Lung (tissue), 12 donors: ENCODE results near the gene PPP2R2C. TPM values are rescaled to one million over a fixed set of nuclear protein-coding genes. Genes with fewer than 3 reads are reported as not detected.

Source experiments
- ATAC-seq: fragments of 200-7000 bp; cut with Tn5 transposase; one replicate; pipeline ENCODE4 v1.9.1; 2020; ENCODE audit warnings: moderate number of reproducible peaks; ENCODE audit not compliant: insufficient read depth, low FRiP score
- DNase-seq, 3 donors: peaks; one replicate each; pipeline ENCODE4 v3.0.0-alpha.2; 2013 to 2017
- H3K27ac ChIP-seq, 2 donors: one replicate each; pipeline ENCODE4 v1.5.1; 2013; ENCODE audit warnings: mild to moderate bottlenecking in 2 of 2, moderate library complexity in 2 of 2, control low read depth in 1 of 2, inconsistent platforms in 1 of 2, low read depth in 1 of 2, low read length in 1 of 2
- H3K27me3 ChIP-seq, 3 donors: one replicate each; pipeline ENCODE4 v1.5.1; 2013; ENCODE audit warnings: low read length in 2 of 3; ENCODE audit not compliant: control insufficient read depth in 3 of 3, insufficient read depth in 3 of 3
- H3K36me3 ChIP-seq, 4 donors: one replicate each; pipeline ENCODE4 v1.5.1; 2013; ENCODE audit warnings: low read length in 4 of 4, mild to moderate bottlenecking in 1 of 4, moderate library complexity in 1 of 4; ENCODE audit not compliant: control insufficient read depth in 4 of 4, insufficient read depth in 4 of 4
- H3K4me1 ChIP-seq, 5 donors: one replicate each; pipeline ENCODE4 v1.5.1; 2013; ENCODE audit warnings: low read length in 5 of 5, mild to moderate bottlenecking in 2 of 5, moderate library complexity in 1 of 5; ENCODE audit not compliant: control insufficient read depth in 5 of 5, insufficient read depth in 5 of 5
- H3K4me3 ChIP-seq: one replicate; pipeline ENCODE4 v1.5.1; 2013; ENCODE audit warnings: mild to moderate bottlenecking, control low read depth, moderate library complexity
- H3K9ac ChIP-seq, 2 donors: one replicate each; pipeline ENCODE4 v1.5.1; 2013; ENCODE audit warnings: low read length in 2 of 2, control low read depth in 1 of 2; ENCODE audit not compliant: insufficient read depth in 1 of 2
- H3K9me3 ChIP-seq, 4 donors: one replicate each; pipeline ENCODE4 v1.5.1; 2013; ENCODE audit warnings: low read length in 3 of 4, mild to moderate bottlenecking in 1 of 4, moderate library complexity in 1 of 4; ENCODE audit not compliant: control insufficient read depth in 4 of 4, insufficient read depth in 3 of 4
- WGBS, 2 donors: extraction: QIAGEN DNeasy Blood & Tissue Kit; methylation state at CpG; one replicate each; pipeline ENCODE4 v1.1.7; 2013; 5-methylcytosine and 5-hydroxymethylcytosine counted together
- polyA plus RNA-seq, 2 donors: library from polyadenylated mRNA; stranded (reverse); fragments of 200-250 nt; gene quantifications; one replicate each; pipeline ENCODE4 v1.2.1, GENCODE V29; 2013
- total RNA-seq, 2 donors: library from RNA; depleted of rRNA in 1 of 2; stranded (reverse); fragments of >200 nt in 1 of 2; gene quantifications; one replicate each; pipeline ENCODE4 v1.2.1, GENCODE V29; 2014 to 2021
- TF ChIP-seq, protein P1 (sequence below): IDR thresholded peaks from 2 replicates; pipeline ENCODE4 v1.5.1; 2012; ENCODE audit warnings: mild to moderate bottlenecking; ENCODE audit errors: control extremely low read depth, extremely low read depth
- donor health status: control.
- donor health status: control.
- donor health status: Bipolar disorder and iron deficiency.
- donor health status: healthy.
- donor health status: DM: yes; HTN: yes; CAD: no.

PPP2R2C gene
- total and polyA plus RNA-seq, 4 donors: 0.03 to 0.57 (median 0.04) TPM

DNA sequence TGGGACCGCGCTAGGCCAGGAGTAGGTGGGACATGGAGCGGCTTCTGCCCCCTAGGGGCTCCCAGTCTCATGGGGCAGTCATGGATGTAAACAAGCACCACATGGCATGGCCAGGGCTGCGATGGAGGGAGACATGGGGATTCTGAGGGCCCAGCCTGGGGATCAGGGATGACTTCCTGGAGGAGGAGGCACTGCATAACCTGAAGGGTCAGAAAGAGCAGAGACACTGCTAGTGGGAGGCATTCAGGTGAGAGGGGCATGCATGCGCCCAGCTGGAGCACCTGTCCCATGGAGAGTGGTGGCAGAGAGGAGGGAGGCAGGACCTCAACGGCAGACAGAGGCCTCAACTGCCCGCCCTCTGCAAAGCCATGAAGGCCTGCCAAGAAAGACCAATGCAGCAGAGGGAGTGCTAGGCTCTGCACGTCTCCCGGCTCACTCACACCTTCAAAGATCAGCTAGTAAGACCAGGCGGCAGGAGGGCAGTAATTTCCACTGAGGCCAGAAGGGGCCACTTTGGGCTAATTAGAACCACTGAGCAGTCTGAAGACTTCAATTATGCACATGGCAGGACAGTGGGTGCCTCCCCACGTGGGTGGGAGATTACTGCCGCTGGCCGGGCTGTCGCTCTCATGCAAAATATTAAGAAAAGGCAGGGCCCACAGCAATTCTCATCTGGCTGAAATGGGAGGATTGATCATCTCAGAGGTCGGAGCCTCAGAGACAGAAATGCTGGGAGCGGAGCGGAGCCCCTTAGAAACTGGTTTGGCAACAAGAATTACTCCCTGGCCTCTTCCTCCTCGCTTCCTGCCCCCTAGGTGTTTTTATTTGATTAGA, 69.6 kb downstream of the PPP2R2C start:
- peaks cover 5 to 60% (median 20%) of the 10 kb centered on the region in 3 donors for H3K27me3 ChIP-seq
- H3K9me3 ChIP-seq: peaks cover 0 to 5% (median 0%) of the 10 kb centered on the region in 4 donors
- TF ChIP-seq, protein P1, sequence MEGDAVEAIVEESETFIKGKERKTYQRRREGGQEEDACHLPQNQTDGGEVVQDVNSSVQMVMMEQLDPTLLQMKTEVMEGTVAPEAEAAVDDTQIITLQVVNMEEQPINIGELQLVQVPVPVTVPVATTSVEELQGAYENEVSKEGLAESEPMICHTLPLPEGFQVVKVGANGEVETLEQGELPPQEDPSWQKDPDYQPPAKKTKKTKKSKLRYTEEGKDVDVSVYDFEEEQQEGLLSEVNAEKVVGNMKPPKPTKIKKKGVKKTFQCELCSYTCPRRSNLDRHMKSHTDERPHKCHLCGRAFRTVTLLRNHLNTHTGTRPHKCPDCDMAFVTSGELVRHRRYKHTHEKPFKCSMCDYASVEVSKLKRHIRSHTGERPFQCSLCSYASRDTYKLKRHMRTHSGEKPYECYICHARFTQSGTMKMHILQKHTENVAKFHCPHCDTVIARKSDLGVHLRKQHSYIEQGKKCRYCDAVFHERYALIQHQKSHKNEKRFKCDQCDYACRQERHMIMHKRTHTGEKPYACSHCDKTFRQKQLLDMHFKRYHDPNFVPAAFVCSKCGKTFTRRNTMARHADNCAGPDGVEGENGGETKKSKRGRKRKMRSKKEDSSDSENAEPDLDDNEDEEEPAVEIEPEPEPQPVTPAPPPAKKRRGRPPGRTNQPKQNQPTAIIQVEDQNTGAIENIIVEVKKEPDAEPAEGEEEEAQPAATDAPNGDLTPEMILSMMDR: no peak
- ATAC-seq (no peak), DNase-seq (peak in 2 of 3 donors; percentile 2 to 13)
- WGBS, 2 donors: 32 to 37% methylated on average over 18 of the region's 18 CpGs
- H3K9ac ChIP-seq: no peak overlapping the region
- H3K36me3 ChIP-seq: no peaks in the 10 kb centered on the region
- H3K27ac ChIP-seq: no peak overlapping the region
- no peaks in the 10 kb centered on the region for H3K4me1 ChIP-seq
- no peak overlapping the region for H3K4me3 ChIP-seq

DNA sequence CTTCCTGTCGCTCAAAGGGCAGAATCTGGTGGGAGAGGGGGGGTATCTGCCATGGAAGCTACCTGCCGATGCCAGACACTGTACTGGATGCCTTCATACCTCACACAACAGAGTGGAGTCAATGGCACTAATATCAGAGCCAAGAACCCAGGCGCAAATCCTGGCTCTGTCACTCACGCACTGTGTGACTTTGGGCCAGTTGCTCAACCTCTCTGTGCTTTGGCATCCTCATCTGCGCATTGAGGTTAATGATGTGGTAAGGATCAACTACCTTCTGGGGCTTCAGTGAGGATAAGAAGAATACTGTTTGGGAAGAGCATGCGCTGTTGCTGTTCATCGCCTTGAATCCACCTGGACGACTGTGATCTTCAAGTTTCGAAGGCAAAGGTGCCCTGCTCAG, 70.6 kb downstream of the PPP2R2C start:
- no peaks in the 10 kb centered on the region for H3K36me3 ChIP-seq
- H3K27me3 ChIP-seq: peaks cover 5 to 60% (median 20%) of the 10 kb centered on the region in 3 donors
- ATAC-seq (no peak), DNase-seq (no peak)
- H3K9me3 ChIP-seq: peaks cover 0 to 5% (median 0%) of the 10 kb centered on the region in 4 donors
- TF ChIP-seq, protein P1: no peak
- H3K4me3 ChIP-seq: no peak overlapping the region
- H3K9ac ChIP-seq: no peak overlapping the region
- H3K27ac ChIP-seq: no peak overlapping the region
- WGBS, 2 donors: 90% methylated on average over 9 of the region's 9 CpGs
- H3K4me1 ChIP-seq: no peaks in the 10 kb centered on the region

DNA sequence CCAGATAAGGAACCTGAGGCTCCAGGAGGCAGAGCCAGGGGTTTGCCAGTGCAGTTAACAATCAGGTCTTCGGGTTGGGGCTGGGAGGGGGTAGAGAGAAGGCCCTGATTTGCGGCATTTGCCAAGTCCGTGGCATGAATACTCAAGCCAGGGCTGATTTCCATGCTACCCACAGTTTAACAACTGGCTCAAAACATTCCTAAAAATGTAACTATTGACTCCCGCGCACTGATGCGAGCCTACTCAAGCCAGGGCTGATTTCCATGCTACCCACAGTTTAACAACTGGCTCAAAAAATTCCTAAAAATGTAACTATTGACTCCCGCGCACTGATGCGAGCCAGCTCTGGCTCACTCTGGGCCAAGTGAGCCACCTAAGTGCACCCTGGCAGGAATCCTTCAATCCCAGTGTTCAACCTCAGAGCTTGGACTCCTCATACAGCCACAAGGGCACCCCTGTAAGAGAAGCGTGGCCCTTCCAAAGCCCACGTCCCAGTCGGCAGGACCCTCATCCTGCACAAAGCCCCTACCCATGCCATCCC, 75.6 kb downstream of the PPP2R2C start:
- ATAC-seq: no peak

More for the DNA sequence above, 75.6 kb downstream of the PPP2R2C start:
- no peak overlapping the region for H3K4me3 ChIP-seq
- DNase-seq: no peak
- no peak overlapping the region for H3K27ac ChIP-seq
- WGBS, 2 donors: 81 to 83% methylated on average over 12 of the region's 12 CpGs
- H3K9ac ChIP-seq: no peak overlapping the region
- no peaks in the 10 kb centered on the region for H3K9me3 ChIP-seq
- TF ChIP-seq, protein P1: no peak
- no peaks in the 10 kb centered on the region for H3K4me1 ChIP-seq
- H3K36me3 ChIP-seq: no peaks in the 10 kb centered on the region
- H3K27me3 ChIP-seq: peaks cover 0 to 29% (median 3%) of the 10 kb centered on the region in 3 donors
